Mononuclear cell (primary cell): ENCODE data around the gene ABCA5. TPM values are rescaled to one million over a fixed set of nuclear protein-coding genes. Genes with fewer than 3 reads are reported as not detected.
"Not testable (repeated sequence)": the region's sequence is repeated elsewhere in the genome, so short reads cannot be mapped to it uniquely, and the experiment has no call there.

Source experiments
- H3K27me3 ChIP-seq: 2 replicates; pipeline ENCODE4 v1.6.0; 2011; ENCODE audit warnings: low read length, control low read depth; ENCODE audit not compliant: insufficient read depth
- H3K4me1 ChIP-seq: 2 replicates; pipeline ENCODE4 v1.5.1; 2011; ENCODE audit warnings: mild to moderate bottlenecking, low read length, control low read depth; ENCODE audit not compliant: insufficient read depth
- H3K4me3 ChIP-seq: 2 replicates; pipeline ENCODE4 v1.5.1; 2011; ENCODE audit warnings: mild to moderate bottlenecking, low read length, moderate library complexity
- H3K9me3 ChIP-seq: 2 replicates; pipeline ENCODE4 v1.5.1; 2011; ENCODE audit warnings: low read depth, mild to moderate bottlenecking, control low read depth, low read length
- total RNA-seq: library from RNA; depleted of rRNA; stranded (reverse); fragments of >200 nt; gene quantifications from one replicate; pipeline ENCODE4 v1.2.3, GENCODE V29; 2012

The ABCA5 gene
- total RNA-seq, 1 donor = 27.0 TPM

- Histone ChIP-seq H3K4me1 (no peaks in the 10 kb centered on the region), H3K27me3 (no peaks in the 10 kb centered on the region), H3K9me3 (no peaks in the 10 kb centered on the region), H3K4me3 (no peak overlapping the region)
These were observed 21.8 kb downstream of the ABCA5 start for GRCh38 chr17:69305177-69305576.

- Histone ChIP-seq H3K4me3 (no peak overlapping the region), H3K9me3 (no peaks in the 10 kb centered on the region), H3K4me1 (no peaks in the 10 kb centered on the region), H3K27me3 (no peaks in the 10 kb centered on the region)
These were observed 24.3 kb downstream of the ABCA5 start for GRCh38 chr17:69302682-69303081.

- no peaks in the 10 kb centered on the region for H3K4me1 ChIP-seq
- H3K4me3 ChIP-seq = no peak overlapping the region
- H3K9me3 ChIP-seq = no peaks in the 10 kb centered on the region
- no peaks in the 10 kb centered on the region for H3K27me3 ChIP-seq
These were observed 26.7 kb downstream of the ABCA5 start for GRCh38 chr17:69300222-69300621.

GRCh38 chr17:69298120-69298722 is 28.7 kb downstream of the ABCA5 start:
- H3K9me3 ChIP-seq, H3K4me1 ChIP-seq, H3K4me3 ChIP-seq, H3K27me3 ChIP-seq: not testable (repeated sequence)

- Histone ChIP-seq H3K9me3 (no peaks in the 10 kb centered on the region), H3K27me3 (no peaks in the 10 kb centered on the region), H3K4me1 (no peaks in the 10 kb centered on the region), H3K4me3 (no peak overlapping the region)
These were observed 39.8 kb downstream of the ABCA5 start for GRCh38 chr17:69287168-69287567.

GRCh38 chr17:69286257-69286656 is 40.7 kb downstream of the ABCA5 start:
- no peaks in the 10 kb centered on the region for H3K4me1 ChIP-seq
- H3K4me3 ChIP-seq = no peak overlapping the region
- no peaks in the 10 kb centered on the region for H3K9me3 ChIP-seq
- H3K27me3 ChIP-seq = no peaks in the 10 kb centered on the region

- no peaks in the 10 kb centered on the region for H3K4me1 ChIP-seq
These were observed 42.3 kb downstream of the ABCA5 start for GRCh38 chr17:69284646-69285045.

GRCh38 chr17:69282002-69282401 is 44.9 kb downstream of the ABCA5 start:
- Histone ChIP-seq H3K4me3 (no peak overlapping the region), H3K9me3 (no peaks in the 10 kb centered on the region), H3K4me1 (no peaks in the 10 kb centered on the region), H3K27me3 (no peaks in the 10 kb centered on the region)

More at GRCh38 chr17:69284646-69285045, 42.3 kb downstream of the ABCA5 start:
- no peaks in the 10 kb centered on the region for H3K9me3 ChIP-seq
- H3K4me3 ChIP-seq = no peak overlapping the region
- no peaks in the 10 kb centered on the region for H3K27me3 ChIP-seq

GRCh38 chr17:69276279-69276678 is 50.7 kb downstream of the ABCA5 start:
- H3K4me1 ChIP-seq = not testable (repeated sequence)

GRCh38 chr17:69275751-69276150 is 51.2 kb downstream of the ABCA5 start:
- no peaks in the 10 kb centered on the region for H3K9me3 ChIP-seq
- no peak overlapping the region for H3K4me3 ChIP-seq
- H3K4me1 ChIP-seq = no peaks in the 10 kb centered on the region
- H3K27me3 ChIP-seq = no peaks in the 10 kb centered on the region

More at GRCh38 chr17:69276279-69276678, 50.7 kb downstream of the ABCA5 start:
- not testable (repeated sequence) for H3K27me3 ChIP-seq, H3K9me3 ChIP-seq, H3K4me3 ChIP-seq

- no peak overlapping the region for H3K4me3 ChIP-seq
- H3K27me3 ChIP-seq = no peaks in the 10 kb centered on the region
- no peaks in the 10 kb centered on the region for H3K4me1 ChIP-seq
- no peaks in the 10 kb centered on the region for H3K9me3 ChIP-seq
These were observed 55.9 kb downstream of the ABCA5 start for GRCh38 chr17:69271023-69271422.

- Histone ChIP-seq H3K9me3 (no peaks in the 10 kb centered on the region), H3K4me1 (no peaks in the 10 kb centered on the region), H3K27me3 (no peaks in the 10 kb centered on the region), H3K4me3 (no peak overlapping the region)
These were observed 57.6 kb downstream of the ABCA5 start for GRCh38 chr17:69269131-69269998.

GRCh38 chr17:69268543-69269014 is 58.4 kb downstream of the ABCA5 start:
- Histone ChIP-seq H3K4me3 (no peak overlapping the region), H3K27me3 (no peaks in the 10 kb centered on the region), H3K9me3 (no peaks in the 10 kb centered on the region), H3K4me1 (no peaks in the 10 kb centered on the region)

- Histone ChIP-seq H3K4me1 (no peaks in the 10 kb centered on the region), H3K27me3 (no peaks in the 10 kb centered on the region), H3K9me3 (no peaks in the 10 kb centered on the region), H3K4me3 (no peak overlapping the region)
These were observed 59.7 kb downstream of the ABCA5 start for GRCh38 chr17:69267219-69267618.

GRCh38 chr17:69265873-69266272 is 61.1 kb downstream of the ABCA5 start:
- Histone ChIP-seq H3K9me3 (no peaks in the 10 kb centered on the region), H3K4me3 (no peak overlapping the region), H3K27me3 (no peaks in the 10 kb centered on the region), H3K4me1 (no peaks in the 10 kb centered on the region)
